Tibial nerve (tissue), 4 donors: ENCODE results near the gene NPHP4.

ENCODE experiments used
- EP300 ChIP-seq, 2 donors: sonication (generic); formaldehyde crosslinking; IDR thresholded peaks; one replicate each; pipeline ENCODE4 v1.6.1; 2017; ENCODE audit warnings: antibody characterized with exemption in 2 of 2, mild to moderate bottlenecking in 1 of 2
- TF ChIP-seq, protein P1 (sequence below), 5 experiments: fragments of 200-600 bp in 3 of 5; fragments of 450-650 bp in 2 of 5; sonication (generic) in 3 of 5; IDR thresholded peaks; one replicate each; pipeline ENCODE4 v1.5.1; 2016 to 2019; ENCODE audit warnings: antibody characterized with exemption in 5 of 5, mild to moderate bottlenecking in 3 of 5, moderate library complexity in 2 of 5

DNA sequence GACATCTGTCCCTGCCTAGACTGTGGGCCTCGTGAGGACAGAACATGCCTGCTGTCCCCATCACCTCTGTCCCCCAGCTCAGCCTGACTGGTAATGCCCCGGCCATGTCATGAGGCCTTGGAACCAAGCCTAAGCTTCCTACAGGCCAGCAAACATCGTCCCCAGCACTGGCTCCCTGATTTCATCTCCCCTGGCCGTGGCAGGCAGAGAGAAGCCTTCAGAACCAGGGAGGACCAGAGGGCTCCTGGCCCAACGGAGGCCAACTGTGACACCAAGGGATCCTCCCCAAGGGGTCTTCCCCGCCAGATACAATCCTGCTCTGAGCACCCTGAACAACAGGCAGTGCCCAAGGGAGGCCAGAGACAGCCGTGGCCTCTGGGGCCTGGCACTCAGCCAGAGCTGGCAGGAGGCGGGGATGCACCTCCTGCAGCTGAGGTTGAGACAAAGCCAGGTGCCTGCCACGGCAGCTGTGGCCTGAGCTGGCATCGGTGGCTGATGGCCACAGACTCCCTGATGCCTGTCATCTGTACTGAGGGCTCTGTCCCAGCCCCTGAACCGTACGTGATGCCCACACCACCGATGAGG lies 9.9 kb upstream of the NPHP4 start:
- TF ChIP-seq, protein P1, sequence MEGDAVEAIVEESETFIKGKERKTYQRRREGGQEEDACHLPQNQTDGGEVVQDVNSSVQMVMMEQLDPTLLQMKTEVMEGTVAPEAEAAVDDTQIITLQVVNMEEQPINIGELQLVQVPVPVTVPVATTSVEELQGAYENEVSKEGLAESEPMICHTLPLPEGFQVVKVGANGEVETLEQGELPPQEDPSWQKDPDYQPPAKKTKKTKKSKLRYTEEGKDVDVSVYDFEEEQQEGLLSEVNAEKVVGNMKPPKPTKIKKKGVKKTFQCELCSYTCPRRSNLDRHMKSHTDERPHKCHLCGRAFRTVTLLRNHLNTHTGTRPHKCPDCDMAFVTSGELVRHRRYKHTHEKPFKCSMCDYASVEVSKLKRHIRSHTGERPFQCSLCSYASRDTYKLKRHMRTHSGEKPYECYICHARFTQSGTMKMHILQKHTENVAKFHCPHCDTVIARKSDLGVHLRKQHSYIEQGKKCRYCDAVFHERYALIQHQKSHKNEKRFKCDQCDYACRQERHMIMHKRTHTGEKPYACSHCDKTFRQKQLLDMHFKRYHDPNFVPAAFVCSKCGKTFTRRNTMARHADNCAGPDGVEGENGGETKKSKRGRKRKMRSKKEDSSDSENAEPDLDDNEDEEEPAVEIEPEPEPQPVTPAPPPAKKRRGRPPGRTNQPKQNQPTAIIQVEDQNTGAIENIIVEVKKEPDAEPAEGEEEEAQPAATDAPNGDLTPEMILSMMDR (IDR thresholded peaks at IDR 0.05), result no peak
- TF ChIP-seq EP300 (IDR thresholded peaks at IDR 0.05), result no peak
